Activated CD4-positive, alpha-beta T cell treated with anti-CD3 and anti-CD28 coated beads for 1 hour (primary cell): ENCODE measurements around the gene KANTR.
"Not testable (repeated sequence)": the region's sequence is repeated elsewhere in the genome, so short reads cannot be mapped to it uniquely, and the experiment has no call there.

ENCODE experiments used
- DNase-seq: peaks from one replicate; pipeline ENCODE4 v3.0.0-alpha.2; 2020

The KANTR gene

DNA sequence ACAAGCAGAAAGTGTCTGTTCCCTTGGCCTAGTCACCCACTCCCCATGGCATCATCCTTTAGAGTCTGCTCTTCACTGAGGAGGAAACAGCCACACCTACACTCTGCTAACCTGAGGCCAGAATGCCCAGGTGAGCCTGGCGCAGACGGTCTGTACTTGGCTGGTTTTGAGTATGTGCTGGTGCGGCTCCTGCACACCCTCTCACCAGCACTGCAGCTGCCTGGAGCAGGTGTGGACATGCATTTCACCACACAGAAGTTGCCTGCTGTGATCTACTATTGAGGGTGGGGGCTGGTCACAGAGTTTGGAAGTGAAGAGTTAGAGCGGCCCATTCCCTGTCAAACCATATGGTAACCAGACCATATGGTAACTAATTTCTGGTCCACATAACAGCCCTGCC lies 39.5 kb downstream of the KANTR start:
- no peak for DNase-seq

DNA sequence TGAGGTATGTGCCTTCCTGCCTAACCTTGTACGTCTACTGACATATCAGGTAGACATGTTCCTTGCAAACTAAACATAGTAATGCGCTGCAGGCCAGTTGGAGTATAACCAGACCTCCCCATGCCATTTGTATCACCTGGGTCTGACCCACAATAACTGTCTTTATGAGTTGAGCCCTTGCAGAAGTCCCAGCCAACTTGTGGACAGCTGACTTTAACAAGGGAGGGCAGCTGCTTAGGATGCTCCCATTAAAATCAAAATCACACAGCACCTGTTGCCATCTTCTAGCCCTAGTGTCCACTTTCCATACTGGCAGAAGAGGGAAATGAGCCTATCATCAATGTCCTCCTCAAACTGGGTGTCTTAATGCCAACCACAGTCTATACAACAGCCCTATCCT lies 41.6 kb downstream of the KANTR start:
- DNase-seq = no peak

DNA sequence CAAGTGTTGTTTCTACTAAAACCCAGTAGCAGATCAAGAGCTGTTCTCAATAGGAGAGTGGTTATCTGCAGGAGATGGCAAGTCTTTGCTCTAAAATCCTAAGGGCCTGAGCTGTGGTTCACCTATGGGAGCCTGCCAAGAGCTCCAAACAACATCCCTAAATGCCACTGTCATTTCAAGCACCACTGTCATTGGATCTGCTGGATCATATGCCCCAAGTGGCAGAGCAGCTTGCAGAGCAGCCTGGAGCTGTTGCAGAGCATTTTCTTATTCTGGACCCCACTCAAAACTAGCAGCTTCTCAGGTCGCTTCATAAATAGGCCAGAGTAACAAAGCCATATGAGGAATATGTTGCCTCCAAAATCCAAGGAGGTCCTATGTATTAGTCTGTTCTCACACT lies 59.6 kb downstream of the KANTR start:
- DNase-seq = no peak

DNA sequence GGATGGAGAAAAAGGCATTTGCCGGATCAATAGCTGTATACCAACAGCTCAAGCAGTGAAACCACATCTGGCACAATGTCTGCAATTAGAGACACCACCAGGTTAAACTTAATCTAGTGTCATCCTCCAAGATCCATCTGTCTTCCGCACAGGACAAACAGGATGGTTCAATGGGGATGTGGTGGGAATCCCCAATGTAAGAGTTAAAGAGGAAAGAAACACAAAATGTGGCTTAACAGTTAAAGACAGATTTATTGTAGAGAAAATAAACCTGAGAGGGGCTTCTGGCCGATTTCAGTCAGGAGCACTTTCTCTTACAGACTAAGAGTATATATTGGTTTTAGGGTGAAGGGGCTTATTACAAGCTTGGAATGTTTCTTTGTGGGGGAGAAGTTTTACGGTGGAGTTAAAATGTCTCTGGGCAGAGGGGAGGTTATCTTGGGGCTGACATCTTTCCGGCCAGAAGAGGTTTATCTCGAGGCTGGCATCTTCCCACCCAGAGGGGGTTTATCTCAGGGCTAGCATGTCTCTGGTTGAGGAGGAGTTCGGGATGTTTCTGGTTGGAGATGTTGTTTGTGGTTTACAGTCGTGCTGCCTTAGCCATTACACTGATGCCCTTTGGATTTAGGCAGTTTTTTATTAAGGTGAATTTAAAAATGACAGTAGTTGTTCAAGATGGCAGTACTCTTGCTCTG lies 61.7 kb downstream of the KANTR start:
- no peak for DNase-seq

DNA sequence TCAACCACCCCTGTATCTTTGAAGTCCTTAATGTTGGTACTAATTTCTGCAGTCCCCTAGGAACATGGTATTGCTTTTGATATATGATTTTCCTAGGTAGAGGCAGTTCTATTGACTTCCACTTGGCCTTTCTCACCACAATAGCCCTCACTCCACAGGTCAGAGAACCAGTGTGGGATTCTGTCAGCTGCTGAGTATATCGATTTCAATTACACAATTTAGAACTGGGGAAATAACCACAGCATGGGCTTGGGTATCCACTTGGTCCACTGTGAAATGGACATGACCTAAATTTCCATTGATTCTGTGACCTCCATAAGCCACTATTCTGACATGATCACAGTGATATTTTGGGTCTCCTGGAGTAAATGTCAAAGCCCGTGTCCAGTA lies 62.3 kb downstream of the KANTR start:
- no peak for DNase-seq

DNA sequence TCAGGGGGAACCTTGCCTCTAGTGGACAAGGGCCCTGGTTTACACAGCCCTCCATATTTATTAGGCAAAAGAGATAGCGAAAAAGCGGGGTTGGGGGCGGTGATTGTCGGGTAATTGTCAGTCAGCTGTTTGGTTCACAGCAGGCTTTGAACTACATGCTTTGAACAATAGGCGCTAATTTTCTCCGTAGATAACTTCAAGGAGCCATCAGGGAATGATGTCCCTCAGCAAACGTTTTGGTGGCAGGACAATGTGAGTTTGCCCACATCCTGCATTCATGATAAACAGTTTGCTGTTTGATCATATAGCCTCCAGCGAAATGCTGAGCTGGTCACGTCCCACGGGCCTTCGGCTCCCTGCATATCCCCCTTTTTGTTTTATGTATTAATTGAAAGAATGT lies 65.2 kb downstream of the KANTR start:
- no peak for DNase-seq

DNA sequence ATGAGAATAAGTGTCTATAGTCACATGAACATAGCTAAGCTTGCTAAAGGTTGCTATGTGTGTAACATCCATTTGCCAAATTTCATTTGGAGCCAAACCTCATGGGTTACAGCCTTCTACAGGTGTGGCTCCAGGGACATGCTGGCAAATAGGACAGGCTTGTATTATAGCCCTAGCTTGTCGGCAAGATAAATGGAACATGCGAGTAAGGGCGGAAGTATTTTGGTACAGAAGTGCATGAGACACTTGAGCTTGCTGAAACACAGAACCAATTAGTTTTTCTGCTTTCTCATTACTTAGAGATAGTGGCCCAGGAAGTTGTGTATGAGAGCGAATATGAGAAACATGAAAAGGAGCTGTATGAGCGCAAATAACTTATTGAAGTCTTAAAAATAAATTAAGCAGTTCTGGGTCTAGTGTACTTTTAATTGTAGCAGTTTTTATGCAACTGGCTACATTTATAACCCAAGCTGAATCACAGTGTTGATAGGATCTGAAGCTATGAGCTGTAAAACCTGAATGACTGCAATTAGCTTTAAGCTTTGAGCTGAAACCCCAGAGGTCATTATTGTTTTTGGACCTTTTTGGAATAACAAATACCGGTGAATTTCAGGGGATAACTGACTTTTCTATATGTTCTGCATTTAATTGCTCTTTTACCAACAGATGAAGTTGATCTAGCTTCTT lies 66.5 kb downstream of the KANTR start:
- DNase-seq = no peak

DNA sequence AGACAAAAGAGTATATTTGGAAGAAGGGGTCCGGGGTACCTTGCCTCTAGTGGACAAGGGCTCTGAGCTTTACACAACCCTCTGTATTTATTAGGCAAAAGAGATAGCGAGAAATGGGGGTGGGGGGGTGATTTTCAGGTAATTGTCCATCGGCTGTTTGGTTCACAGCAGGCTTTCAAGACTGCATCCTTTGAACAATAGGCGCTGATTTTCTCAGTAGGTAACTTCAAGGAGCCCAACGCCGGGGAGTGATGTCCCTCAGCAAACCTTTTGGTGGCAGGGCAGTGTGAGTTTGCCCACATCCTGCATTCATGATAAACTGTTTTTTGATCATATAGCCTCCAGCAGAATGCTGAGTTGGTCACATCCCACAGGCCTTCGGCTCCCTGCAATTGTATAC lies 69.5 kb downstream of the KANTR start:
- DNase-seq = no peak

DNA sequence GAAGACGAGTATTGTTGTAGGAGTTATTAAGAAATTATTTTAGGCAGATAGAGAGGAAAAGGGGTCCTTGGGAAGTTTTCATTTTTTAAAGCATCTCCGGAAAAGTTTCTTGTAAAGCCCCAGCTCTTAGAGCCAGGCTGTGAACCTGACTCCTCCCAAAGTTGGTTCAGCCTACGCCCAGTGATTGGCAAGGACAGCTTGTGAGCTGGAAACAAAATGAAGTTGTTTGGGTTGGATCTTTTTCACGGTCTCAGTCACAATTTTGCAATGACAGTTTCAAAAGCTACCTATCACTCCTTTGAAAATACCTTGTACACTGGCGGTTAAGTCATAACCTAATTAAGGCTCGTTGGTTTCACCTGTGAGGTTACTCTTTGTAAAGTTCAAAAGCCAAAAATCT lies 70.6 kb downstream of the KANTR start:
- DNase-seq = not testable (repeated sequence)

DNA sequence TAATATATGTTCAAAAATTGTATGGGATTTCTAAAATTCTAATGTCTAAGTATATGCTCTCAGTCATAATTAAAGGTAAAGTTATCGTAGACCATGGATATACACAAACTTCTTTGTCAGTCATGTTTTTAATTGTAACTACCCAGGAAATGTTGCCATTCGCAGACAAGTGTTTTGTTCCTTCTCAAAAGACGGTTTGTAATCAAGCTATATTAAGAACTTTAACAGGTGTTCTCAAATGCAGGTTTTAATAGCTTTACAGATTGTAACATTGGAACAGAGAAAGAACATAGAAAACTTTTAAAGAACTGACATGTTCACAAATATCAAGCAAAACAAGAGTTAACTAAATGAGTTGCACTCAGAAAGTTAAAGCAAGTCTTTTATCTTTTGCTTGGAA lies 72.2 kb downstream of the KANTR start:
- no peak for DNase-seq

DNA sequence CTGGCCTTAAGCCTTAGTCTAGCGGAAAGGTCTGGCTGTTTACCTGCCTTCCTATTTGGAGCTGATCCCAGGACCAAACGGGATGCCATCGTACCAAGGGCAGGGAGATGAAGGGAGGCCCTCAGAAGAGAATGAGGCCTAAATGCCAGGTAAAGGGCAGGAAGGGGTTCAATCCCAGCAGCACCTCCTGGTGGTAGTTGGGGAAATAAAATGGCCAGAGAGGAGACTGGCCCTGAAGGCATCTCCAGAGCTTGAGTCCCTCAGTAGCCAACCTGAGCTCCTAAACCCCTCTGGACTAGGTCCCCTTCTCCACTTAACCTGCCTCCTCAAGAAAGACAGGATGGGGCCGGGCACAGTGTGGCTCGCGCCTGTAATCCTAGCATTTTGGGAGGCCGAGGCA lies 77.4 kb downstream of the KANTR start:
- no peak for DNase-seq
